NCI-H526 (cell line): ENCODE results near the gene LILRA1.
"Not testable (repeated sequence)": the region's sequence is repeated elsewhere in the genome, so short reads cannot be mapped to it uniquely, and the experiment has no call there.

ENCODE experiments used
- DNase-seq, 2 experiments: peaks; one replicate each; lab custom pipeline; 2025; lab: John Stamatoyannopoulos, UW

Gene LILRA1

GRCh38 chr19:54577334-54577733 is 16.1 kb upstream of the LILRA1 start:
- DNase-seq: no peak

DNA sequence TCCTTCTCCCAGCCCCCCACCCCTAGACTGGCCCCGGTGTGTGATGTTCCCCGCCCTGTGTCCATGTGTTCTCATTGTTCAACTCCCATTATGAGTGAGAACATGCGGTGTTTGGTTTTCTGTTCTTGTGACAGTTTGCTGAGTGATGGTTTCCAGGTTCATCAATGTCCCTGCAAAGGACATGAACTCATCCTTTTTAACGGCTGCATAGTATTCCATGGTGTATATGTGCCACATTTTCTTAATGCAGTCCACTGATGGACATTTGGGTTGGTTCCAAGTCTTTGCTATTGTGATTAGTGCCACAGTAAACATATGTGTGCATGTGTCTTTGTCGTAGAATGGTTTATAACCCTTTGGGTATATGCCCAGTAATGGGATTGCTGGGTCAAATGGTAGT is 15.2 kb upstream of the LILRA1 start:
- DNase-seq: not testable (repeated sequence)

GRCh38 chr19:54586397-54586796 is 7.0 kb upstream of the LILRA1 start:
- DNase-seq: no peak

DNA sequence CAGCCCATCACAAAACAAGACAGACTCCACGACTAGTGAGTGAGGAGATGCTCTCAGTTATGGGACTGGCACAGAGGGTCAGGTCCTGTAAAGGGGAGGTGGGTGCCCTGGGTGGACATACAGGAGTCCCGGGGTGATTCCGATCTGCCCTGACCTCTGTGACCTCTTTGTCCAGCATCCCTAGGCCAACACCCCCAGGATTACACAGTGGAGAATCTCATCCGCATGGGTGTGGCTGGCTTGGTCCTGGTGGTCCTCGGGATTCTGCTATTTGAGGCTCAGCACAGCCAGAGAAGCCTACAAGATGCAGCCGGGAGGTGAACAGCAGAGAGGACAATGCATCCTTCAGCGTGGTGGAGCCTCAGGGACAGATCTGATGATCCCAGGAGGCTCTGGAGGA is 6.4 kb upstream of the LILRA1 start:
- no peak for DNase-seq

DNA sequence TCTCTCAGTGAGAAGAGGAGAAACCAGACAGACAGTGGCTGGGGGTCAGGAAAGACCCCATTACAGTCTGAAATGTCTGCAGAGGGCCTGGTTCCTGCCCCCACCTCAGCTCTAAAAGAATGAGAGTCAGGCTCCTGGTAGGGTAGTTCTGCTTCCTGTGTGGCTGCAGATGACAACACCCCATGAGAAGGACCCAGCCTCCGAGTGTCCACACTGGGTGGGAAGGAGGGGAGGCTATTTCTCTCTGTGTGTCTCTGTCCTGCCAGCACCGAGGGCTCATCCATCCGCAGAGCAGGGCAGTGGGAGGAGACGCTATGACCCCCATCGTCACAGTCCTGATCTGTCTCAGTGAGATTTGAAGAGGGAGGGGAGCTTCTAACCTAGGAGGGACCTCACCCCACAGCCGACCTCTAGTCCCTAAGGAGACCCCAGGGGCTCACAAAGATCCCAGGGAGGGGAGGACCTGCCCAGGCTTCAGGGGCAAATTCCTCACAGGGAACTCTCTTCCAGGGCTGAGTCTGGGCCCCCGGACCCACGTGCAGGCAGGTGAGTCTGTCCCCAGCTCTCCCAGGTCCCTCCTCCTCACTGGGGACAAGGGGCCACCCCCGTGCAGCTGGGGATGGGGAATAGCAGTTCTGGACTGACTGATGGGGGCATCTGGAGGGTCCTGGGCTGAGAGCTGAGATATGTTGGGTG is 647 bp downstream of the LILRA1 start:
- DNase-seq: not testable (repeated sequence)

DNA sequence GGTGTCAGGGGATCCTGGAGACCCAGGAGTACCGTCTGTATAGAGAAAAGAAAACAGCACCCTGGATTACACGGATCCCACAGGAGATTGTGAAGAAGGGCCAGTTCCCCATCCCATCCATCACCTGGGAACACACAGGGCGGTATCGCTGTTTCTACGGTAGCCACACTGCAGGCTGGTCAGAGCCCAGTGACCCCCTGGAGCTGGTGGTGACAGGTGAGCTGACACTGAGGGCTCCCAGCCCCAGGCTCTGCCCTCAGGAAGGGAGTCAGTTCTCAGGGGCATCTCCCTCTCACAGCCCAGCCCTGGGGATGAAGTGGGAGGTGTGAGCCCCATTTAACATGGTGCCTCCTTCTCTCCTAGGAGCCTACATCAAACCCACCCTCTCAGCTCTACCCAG is 1.3 kb downstream of the LILRA1 start:
- no peak for DNase-seq

DNA sequence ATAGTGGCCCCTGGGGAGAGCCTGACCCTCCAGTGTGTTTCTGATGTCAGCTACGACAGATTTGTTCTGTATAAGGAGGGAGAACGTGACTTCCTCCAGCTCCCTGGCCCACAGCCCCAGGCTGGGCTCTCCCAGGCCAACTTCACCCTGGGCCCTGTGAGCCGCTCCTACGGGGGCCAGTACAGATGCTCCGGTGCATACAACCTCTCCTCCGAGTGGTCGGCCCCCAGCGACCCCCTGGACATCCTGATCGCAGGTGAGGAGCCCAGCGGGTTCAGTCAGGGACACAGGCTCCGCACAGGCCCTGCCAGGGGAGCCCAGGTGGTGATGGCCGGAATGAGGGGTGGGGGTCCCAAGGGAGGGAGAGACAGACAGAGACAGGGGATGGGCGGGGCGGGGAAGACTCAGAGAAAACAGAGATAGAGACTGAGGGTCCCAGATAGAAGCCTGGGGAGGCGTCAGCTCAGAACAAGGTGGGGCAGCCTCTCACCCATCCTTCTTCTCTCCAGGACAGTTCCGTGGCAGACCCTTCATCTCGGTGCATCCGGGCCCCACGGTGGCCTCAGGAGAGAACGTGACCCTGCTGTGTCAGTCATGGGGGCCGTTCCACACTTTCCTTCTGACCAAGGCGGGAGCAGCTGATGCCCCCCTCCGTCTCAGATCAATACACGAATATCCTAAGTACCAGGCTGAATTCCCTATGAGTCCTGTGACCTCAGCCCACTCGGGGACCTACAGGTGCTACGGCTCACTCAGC is 2.4 kb downstream of the LILRA1 start:
- not testable (repeated sequence) for DNase-seq

- DNase-seq: no peak
These were observed 6.8 kb downstream of the LILRA1 start for GRCh38 chr19:54600212-54600611.

DNA sequence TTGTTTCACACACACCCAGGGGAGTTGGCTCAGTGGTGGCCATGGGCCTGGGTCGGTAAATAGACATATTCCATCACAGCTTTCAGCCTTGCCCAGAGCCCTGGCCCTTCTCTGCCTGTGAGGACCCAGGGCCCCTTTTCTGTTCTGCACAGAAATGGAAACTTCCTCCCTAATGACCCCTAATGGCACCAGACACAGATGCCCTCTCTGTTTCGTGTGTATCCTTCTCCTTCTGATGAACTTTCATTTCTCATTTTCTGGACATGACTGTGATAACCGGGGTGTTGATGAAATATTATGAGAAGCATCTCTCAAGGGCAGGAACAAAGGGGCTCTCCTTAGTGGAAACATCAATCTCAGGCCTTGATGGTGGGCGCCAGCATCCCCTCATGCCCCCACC is 12.8 kb downstream of the LILRA1 start:
- DNase-seq: no peak

GRCh38 chr19:54606891-54607784 is 13.7 kb downstream of the LILRA1 start:
- DNase-seq: peak; percentile 22 to 40

GRCh38 chr19:54607785-54608150 is 14.3 kb downstream of the LILRA1 start:
- no peak for DNase-seq

- no peak for DNase-seq
These were observed 14.8 kb downstream of the LILRA1 start for GRCh38 chr19:54608205-54608604.

DNA sequence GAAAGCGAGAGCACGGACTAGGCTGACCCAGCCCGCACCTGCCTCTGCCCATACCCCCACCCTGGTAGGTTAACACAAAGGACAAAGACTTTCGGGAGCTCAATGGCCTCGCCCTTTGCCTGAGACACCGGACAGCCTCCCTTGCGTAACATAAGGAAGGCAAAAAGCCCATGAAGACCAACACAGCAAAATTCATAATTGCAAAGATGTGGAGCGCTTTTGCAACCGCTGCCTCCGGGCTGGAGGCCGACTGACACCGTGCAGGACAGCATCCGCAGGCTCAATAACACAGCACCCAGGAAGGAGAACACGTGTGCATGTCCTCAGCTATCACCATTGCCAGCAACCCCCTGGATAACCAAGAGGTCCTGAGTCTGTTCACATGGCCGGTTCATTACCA is 15.4 kb downstream of the LILRA1 start:
- no peak for DNase-seq

DNA sequence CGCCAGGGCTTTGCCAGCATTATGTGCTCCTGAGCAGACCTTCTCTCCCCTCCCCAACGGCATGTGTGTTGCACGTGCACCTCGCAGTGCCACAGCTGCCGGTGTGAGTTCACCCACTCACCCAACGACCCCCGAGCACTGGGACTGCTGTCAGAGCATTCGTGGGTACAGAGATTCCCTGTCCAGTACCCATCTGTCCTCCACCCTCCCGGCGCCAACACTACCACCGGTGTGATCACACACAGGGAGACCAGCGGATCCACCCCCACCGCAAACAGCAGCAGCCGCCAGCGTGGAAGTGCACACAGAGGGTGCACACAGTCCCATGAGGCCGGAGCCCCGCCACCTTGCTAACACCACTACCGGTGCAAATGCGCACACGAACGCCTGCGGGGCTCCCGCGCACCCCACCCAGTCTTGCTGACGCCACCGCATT is 15.9 kb downstream of the LILRA1 start:
- DNase-seq: no peak

- DNase-seq: no peak
These were observed 19.0 kb downstream of the LILRA1 start for GRCh38 chr19:54612428-54612827.

- DNase-seq: no peak
These were observed 21.3 kb downstream of the LILRA1 start for GRCh38 chr19:54614726-54615125.

GRCh38 chr19:54616057-54616456 is 22.6 kb downstream of the LILRA1 start:
- DNase-seq: peak; percentile 87 to 93

DNA sequence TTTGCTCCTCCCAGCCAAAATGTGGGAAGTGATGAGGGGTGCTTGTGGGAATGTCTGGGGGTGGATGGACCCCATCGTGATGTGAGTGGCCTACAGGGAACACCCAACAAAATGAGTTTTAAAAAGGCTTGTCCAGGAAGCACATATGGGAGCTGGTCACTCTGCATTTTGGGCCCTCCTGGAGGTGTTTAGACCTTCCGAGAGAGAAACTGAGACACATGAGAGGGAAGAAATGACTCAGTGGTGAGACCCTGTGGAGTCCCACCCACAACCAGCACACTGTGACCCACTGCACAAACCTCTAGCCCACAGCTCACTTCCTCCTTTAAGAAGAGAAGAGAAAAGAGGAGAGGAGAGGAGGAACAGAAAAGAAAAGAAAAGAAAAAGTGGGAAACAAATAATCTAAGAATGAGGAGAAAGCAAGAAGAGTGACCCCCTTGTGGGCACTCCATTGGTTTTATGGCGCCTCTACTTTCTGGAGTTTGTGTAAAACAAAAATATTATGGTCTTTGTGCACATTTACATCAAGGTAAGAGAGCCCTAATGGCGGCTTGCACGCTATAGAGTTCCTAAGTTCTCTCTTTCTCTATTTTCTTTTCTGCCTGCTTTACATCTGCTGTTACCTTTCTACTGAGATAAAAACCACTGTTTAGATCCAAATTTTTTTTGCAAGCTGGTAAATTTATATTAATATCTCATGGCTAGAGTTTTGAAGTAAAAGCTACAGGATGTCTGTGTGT is 23.6 kb downstream of the LILRA1 start:
- DNase-seq: peak in 1 of 2 experiments; percentile 61

DNA sequence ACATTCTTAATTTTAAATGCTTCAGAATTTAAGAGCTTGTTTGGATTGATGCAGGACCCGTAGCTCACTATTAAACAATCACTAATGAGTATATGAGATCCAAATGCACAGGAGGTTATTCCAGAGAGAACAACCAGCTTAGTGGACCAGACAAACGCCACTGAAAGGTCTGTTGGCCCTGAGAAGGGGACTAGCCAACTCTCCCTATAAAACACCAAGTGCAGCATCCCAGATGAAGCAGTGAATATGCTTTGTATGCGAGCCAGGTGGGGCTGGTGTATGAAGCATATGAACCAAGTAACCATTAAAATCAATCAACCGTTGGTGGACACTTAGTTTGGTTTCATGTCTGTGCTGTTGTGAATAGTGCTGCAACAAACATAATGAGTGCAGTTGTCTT is 27.0 kb downstream of the LILRA1 start:
- peak; percentile 23 to 58 for DNase-seq

- DNase-seq: no peak
These were observed 29.0 kb downstream of the LILRA1 start for GRCh38 chr19:54622431-54622830.

DNA sequence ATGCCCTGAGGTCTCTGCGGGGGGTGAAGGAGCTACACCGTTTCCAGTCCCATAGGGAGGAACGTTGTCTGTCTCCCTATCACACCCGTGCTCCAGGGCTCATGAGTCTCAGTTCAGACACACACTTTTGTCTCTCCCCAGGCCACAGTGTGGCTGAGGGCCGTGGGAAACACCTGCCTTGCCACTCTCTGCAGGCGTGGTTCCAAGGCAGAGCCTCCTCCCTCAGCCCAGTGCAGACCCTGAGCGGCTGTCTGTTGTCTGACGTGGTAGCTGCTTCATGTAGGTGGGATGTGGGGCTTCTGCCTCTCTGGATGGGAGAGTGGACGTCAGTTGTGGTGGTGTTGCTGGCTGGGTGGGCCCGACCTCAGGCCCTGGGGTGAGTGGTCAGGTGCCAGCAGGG is 30.8 kb downstream of the LILRA1 start:
- not testable (repeated sequence) for DNase-seq
